Stimulated activated CD8-positive, alpha-beta memory T cell treated with anti-CD3 and anti-CD28 coated beads, Interleukin-2, amount 100 ng/mL, for 48 hours (primary cell): ENCODE data around the gene MB21D2.

Experiments used
- DNase-seq, 2 donors: peaks; one replicate each; pipeline ENCODE4 v3.0.0-alpha.2; 2020; ENCODE audit warnings: low read depth in 2 of 2

The MB21D2 gene

GRCh38 chr3:192833177-192833890 lies 84.3 kb downstream of the MB21D2 start:
- DNase-seq, result no peak

DNA sequence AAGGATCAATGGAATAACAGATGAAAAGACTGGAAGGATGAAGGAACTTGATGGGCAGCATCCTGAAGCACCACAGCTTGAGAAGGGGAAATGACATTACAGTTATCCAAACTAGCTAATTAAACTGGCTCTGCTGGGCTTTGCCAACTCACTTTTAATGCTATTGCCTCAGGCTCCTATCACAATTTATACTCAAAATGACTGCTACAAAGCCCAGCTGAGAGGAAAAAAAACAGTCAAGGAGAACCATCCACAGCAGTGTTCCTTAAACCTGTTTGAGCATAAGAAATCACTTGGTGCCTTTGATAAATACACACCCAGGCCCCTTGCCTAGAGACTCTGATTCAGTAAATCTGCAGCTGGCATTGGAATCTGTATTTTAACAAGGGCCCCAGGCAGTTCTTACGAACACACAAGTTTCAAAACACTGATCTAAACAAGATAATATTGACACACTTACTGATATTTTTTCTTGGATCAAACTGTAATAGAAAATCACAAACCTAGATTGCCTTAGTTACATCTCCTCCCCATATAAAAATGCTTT lies 85.8 kb downstream of the MB21D2 start:
- DNase-seq, result no peak

- no peak for DNase-seq
Observed at GRCh38 chr3:192831111-192831644, 86.5 kb downstream of the MB21D2 start.

DNA sequence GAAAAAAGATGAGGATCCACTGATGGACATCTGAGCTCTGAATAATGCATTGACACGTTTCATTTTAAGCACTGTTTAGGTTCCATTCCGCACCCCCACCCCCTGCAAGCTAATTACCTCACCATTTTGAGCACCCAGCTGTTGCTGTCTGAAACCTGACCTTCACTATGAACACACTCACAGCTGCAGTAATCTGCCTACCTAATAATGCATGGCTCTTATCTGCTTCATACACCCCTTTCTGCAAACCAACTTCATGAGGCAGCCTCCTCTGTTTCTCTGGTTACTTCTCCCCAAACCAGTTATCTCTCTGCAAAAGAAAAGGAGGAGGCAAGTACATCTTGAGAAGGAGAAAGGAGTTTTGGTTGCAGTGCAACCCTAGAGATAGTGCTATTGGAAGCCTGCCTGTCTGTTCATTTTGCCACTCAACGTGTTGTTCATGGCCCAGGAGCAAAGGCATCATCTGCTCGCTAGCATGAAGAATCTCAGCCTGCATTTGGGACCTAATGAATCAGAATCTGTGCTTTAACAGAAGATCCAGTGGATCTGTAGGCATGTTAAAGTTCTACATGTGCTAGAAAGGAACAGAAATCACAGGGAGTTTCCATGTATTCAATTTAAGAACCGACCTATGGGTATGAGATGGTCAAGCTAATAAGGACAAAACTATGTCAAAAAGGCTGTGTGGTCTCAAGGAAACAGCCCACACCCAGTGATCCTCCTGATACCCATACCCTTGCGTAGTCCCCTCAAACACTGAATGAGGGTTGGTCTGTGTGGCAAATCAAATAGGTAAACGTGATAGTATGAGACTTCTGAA lies 87.2 kb downstream of the MB21D2 start:
- DNase-seq, result no peak

- no peak for DNase-seq
Observed at GRCh38 chr3:192827863-192828594, 89.6 kb downstream of the MB21D2 start.

GRCh38 chr3:192827208-192827607 lies 90.4 kb downstream of the MB21D2 start:
- DNase-seq, result no peak

DNA sequence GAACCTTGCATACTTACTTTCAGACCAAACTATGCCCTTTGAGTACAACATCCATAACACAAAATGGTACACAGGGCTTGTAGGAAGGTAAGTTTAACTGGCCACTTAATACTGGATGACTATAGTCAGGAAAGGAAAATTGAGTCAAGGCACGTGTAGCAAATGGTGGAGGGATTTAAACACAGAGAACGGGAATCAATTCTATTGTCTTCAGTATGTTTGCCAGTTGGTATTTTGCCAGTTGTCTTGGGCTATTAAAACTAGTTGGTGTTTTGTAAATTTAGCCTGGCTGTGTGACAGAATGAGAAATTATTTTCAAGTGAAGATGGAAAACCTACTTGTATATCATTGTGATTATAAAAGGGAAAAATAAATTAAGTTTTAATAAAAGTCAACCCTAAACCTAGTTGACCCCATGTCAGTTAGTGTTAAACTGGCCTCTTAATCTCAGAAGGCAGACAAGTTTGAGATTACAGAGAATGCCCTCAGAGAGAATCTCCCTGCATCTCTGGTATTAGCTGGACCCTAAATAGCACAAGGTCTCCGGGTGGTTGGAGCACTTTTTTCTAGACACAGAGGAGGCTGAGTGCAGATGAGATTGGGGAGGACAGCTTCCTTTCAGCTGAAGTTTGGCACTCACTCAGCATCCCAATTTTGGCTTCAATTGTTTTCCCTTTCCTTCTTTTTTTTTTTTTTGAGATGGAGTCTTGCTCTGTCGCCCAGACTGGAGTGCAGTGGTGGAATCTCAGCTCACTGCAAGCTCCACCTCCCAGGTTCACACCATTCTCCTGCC lies 91.2 kb downstream of the MB21D2 start:
- DNase-seq, result no peak

GRCh38 chr3:192825657-192826200 lies 91.9 kb downstream of the MB21D2 start:
- DNase-seq, result no peak

DNA sequence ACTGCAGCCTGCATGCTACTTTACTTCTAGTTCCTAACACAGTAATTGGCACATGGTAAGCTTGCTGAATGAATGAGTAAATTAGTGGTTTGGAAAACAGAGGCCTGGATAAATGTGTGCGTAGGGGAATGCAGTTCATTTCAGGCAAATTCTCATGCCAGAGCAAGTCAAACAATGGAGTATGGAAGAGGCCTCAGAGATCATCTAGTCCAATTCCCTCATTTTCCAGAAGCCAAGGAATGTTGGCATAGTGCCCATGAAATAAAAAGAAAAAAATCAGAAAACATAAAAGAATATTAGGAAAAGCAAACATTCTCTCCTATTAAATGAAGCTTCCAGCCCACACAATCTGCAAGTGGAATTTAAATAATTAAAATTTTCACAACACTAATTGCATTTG lies 92.4 kb downstream of the MB21D2 start:
- no peak for DNase-seq

GRCh38 chr3:192824313-192824712 lies 93.3 kb downstream of the MB21D2 start:
- no peak for DNase-seq

- DNase-seq, result no peak
Observed at GRCh38 chr3:192821161-192821560, 96.5 kb downstream of the MB21D2 start.

- DNase-seq, result no peak
Observed at GRCh38 chr3:192820161-192820560, 97.5 kb downstream of the MB21D2 start.

DNA sequence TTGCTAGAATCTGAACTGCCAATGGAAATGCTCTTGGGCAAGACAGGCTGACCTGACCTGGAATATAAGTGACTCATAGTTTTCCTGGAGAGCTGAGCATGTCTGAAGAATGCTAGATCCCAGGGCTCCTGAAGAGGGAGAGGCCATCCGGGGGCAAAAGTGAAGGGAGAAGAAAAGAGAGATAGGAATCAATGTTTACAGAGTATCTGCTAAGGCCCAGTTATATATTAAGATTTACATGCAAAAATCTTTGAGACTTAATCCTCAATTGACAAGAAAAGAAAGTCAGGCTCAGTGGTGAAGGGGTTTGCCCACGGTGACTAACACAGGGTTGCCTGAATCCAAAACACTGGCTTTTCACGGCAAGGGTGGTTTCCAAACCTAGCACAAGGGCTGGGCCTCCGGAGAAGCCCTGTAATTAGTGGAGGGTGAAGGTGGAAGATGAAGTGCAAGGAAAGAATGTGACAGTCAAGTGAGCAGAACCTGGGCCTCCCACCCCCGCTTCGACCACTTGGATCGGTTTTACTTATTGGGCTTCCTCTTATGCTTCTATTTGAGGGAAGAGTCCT lies 98.6 kb downstream of the MB21D2 start:
- peak in 1 of 2 donors; percentile 25 for DNase-seq

DNA sequence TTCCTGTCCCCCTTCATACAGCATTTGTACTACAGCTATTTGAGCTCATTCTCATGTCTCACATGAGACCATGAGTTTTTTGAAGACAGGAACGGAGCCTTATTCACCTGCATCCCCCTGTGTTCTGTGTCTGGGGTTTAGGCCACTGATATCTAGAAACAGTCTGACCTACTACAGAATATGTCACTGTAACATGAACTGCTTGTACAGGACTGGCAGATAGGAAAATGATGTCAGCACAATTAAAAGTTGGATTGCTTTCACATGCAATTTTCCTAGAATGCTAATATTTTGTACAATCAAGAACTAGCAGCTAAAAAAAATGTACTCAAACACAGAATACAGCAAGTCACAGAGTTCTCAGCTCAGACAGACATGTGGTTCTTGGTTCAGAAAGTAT lies 99.5 kb downstream of the MB21D2 start:
- DNase-seq, result no peak

- DNase-seq, result no peak
Observed at GRCh38 chr3:192817506-192817905, 100.2 kb downstream of the MB21D2 start.

GRCh38 chr3:192817053-192817452 lies 100.6 kb downstream of the MB21D2 start:
- DNase-seq, result no peak

- DNase-seq, result no peak
Observed at GRCh38 chr3:192816351-192816750, 101.3 kb downstream of the MB21D2 start.

- DNase-seq, result no peak
Observed at GRCh38 chr3:192812743-192813383, 104.8 kb downstream of the MB21D2 start.

GRCh38 chr3:192805711-192806110 lies 111.9 kb downstream of the MB21D2 start:
- DNase-seq, result no peak

GRCh38 chr3:192804502-192804901 lies 113.2 kb downstream of the MB21D2 start:
- no peak for DNase-seq
